DOHH2 (cell line): ENCODE measurements around the gene PTX4.

Experiments
- H3F3A ChIP-seq: fragments of 200-600 bp; sonication (generic), shearing (Covaris generic); 2 replicates; pipeline ENCODE4 v1.6.0; 2016; ENCODE audit warnings: antibody characterized with exemption, mild to moderate bottlenecking; ENCODE audit not compliant: control insufficient read depth, insufficient read depth
- H3K27ac ChIP-seq: fragments of 200-600 bp; sonication (generic); 2 replicates; pipeline ENCODE4 v1.5.1; 2014; ENCODE audit warnings: low read depth, mild to moderate bottlenecking, low read length, moderate library complexity
- H3K27me3 ChIP-seq: fragments of 200-600 bp; sonication (generic); 2 replicates; pipeline ENCODE4 v1.6.1; 2014; ENCODE audit warnings: mild to moderate bottlenecking, low read length, mixed read lengths; ENCODE audit not compliant: control insufficient read depth
- H3K36me3 ChIP-seq: fragments of 200-600 bp; sonication (generic); 2 replicates; pipeline ENCODE4 v1.6.1; 2014; ENCODE audit warnings: mild to moderate bottlenecking, low read length, moderate library complexity, mixed read lengths; ENCODE audit not compliant: control insufficient read depth
- H3K4me1 ChIP-seq: fragments of 200-600 bp; sonication (generic); 2 replicates; pipeline ENCODE4 v1.6.1; 2014; ENCODE audit warnings: mild to moderate bottlenecking, low read length, mixed read lengths; ENCODE audit not compliant: control insufficient read depth
- H3K4me2 ChIP-seq: fragments of 200-600 bp; sonication (generic); 2 replicates; pipeline ENCODE4 v1.6.0; 2014; ENCODE audit warnings: mild to moderate bottlenecking, low read length, moderate library complexity
- H3K4me3 ChIP-seq: fragments of 200-600 bp; sonication (generic); 2 replicates; pipeline ENCODE4 v1.5.1; 2014; ENCODE audit warnings: mild to moderate bottlenecking, low read length, mixed read lengths
- H3K79me2 ChIP-seq: fragments of 200-600 bp; sonication (generic); 2 replicates; pipeline ENCODE4 v1.6.1; 2014; ENCODE audit warnings: mild to moderate bottlenecking, low read length, mixed read lengths; ENCODE audit not compliant: control insufficient read depth
- H3K9me2 ChIP-seq: fragments of 200-600 bp; sonication (generic); replicated peaks from 2 replicates; pipeline ENCODE4 v1.6.1; 2014; ENCODE audit warnings: mild to moderate bottlenecking, low read length, mixed read lengths; ENCODE audit not compliant: control insufficient read depth
- H3K9me3 ChIP-seq: fragments of 200-600 bp; sonication (generic); 2 replicates; pipeline ENCODE4 v1.6.1; 2014; ENCODE audit warnings: antibody characterized with exemption, low read length, mixed read lengths; ENCODE audit not compliant: control insufficient read depth, insufficient read depth
- H4K20me1 ChIP-seq: fragments of 200-600 bp; sonication (generic); 2 replicates; pipeline ENCODE4 v1.6.0; 2014; ENCODE audit warnings: low read depth, mild to moderate bottlenecking, antibody characterized with exemption, low read length, moderate library complexity; ENCODE audit not compliant: control insufficient read depth, insufficient read depth
- EZH2phosphoT487 ChIP-seq: fragments of 200-600 bp; sonication (generic); IDR thresholded peaks from 2 replicates; pipeline ENCODE4 v1.6.1; 2017; ENCODE audit warnings: borderline replicate concordance, mild to moderate bottlenecking, antibody characterized with exemption, low read length, moderate library complexity, mixed read lengths
- TF ChIP-seq, protein P1 (sequence below): fragments of 200-600 bp; sonication (generic); IDR thresholded peaks from one replicate; pipeline ENCODE4 v1.5.1; 2014; ENCODE audit warnings: antibody characterized with exemption, mild to moderate bottlenecking, low read depth, low read length; ENCODE audit not compliant: poor library complexity, severe bottlenecking

Gene PTX4

DNA sequence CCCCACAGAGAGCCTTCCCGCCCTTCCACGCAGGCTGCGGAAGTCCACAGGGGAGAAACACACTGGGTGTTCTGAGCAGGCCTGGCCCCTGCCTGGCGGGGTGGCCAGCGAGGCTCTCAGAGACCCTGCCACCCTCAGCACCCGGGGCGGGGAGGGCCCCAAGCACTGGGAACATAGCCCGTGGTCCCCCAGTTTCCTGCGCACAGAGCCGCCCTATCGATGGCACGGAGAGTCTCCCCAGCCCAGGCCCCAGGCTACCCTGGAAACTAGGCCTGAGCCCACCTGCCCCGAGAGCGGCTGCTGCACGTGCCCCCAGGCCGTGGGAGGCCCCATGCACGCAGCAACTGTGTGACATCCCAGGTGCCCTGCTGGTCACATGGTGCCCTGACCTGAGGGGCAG, 34.2 kb downstream of the PTX4 start:
- Histone ChIP-seq H3K9me2 (no peaks in the 10 kb centered on the region), H3K4me1 (peaks cover 12% of the 10 kb centered on the region), H3K27me3 (no peaks in the 10 kb centered on the region), H3K9me3 (no peaks in the 10 kb centered on the region), H3F3A (no peaks in the 10 kb centered on the region), H3K27ac (no peak overlapping the region), H3K79me2 (no peaks in the 10 kb centered on the region), H3K4me3 (no peak overlapping the region), H3K36me3 (peaks cover 27% of the 10 kb centered on the region), H3K4me2 (no peak overlapping the region), H4K20me1 (no peaks in the 10 kb centered on the region)
- TF ChIP-seq, protein P1, sequence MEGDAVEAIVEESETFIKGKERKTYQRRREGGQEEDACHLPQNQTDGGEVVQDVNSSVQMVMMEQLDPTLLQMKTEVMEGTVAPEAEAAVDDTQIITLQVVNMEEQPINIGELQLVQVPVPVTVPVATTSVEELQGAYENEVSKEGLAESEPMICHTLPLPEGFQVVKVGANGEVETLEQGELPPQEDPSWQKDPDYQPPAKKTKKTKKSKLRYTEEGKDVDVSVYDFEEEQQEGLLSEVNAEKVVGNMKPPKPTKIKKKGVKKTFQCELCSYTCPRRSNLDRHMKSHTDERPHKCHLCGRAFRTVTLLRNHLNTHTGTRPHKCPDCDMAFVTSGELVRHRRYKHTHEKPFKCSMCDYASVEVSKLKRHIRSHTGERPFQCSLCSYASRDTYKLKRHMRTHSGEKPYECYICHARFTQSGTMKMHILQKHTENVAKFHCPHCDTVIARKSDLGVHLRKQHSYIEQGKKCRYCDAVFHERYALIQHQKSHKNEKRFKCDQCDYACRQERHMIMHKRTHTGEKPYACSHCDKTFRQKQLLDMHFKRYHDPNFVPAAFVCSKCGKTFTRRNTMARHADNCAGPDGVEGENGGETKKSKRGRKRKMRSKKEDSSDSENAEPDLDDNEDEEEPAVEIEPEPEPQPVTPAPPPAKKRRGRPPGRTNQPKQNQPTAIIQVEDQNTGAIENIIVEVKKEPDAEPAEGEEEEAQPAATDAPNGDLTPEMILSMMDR, result no peak
- no peak for TF ChIP-seq EZH2phosphoT487

DNA sequence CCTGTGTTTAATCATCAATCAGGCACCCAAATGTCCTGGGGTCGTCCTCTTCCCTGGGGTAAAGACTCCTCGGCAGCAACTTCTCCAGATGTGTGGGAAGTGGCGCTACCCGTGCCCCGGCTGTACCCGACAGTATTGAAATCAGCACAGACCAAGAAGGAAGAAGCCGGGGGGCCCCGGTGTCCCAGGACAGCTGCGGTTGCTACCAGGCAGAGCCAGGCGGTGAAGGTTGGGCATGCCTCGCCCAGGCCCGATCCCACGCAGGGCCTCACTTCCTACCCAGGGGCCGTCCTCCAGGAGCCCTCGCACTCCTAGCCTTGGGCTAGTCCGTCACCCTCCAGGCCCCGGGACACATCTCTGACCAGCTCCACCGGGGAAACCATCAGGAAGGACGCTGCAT, 35.4 kb downstream of the PTX4 start:
- no peaks in the 10 kb centered on the region for H3F3A ChIP-seq
- H3K36me3 ChIP-seq, result peaks cover 23% of the 10 kb centered on the region
- no peaks in the 10 kb centered on the region for H3K4me1 ChIP-seq
- H4K20me1 ChIP-seq, result no peaks in the 10 kb centered on the region
- TF ChIP-seq EZH2phosphoT487, result no peak
- TF ChIP-seq, protein P1, result no peak
- no peak overlapping the region for H3K4me2 ChIP-seq
- no peak overlapping the region for H3K27ac ChIP-seq
- H3K9me2 ChIP-seq, result no peaks in the 10 kb centered on the region
- no peak overlapping the region for H3K4me3 ChIP-seq
- no peaks in the 10 kb centered on the region for H3K9me3 ChIP-seq
- H3K27me3 ChIP-seq, result no peaks in the 10 kb centered on the region
- H3K79me2 ChIP-seq, result no peaks in the 10 kb centered on the region

DNA sequence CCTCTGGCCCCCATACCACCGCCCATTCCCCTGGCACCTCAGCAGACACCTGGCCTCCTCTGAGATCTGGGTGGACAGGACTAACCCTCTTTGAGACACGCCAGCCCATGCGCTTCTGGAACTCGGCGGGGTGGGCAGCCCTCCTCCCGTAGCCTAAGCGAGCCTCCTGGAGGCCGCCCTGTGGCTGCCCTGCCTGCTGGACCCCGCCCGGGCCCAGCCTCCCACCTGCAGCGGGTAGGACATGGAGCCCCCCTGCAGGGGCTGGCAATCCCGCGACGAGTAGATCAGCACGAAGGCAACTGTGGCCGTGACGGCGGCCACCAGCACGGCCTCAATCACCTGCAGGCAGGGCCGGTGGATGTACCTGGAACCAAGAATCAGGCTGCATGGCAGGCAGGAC, 36.2 kb downstream of the PTX4 start:
- no peaks in the 10 kb centered on the region for H3K79me2 ChIP-seq
- H3K4me3 ChIP-seq, result no peak overlapping the region
- H3K27ac ChIP-seq, result no peak overlapping the region
- no peak overlapping the region for H3K4me2 ChIP-seq
- H3F3A ChIP-seq, result no peaks in the 10 kb centered on the region
- H3K9me3 ChIP-seq, result no peaks in the 10 kb centered on the region
- TF ChIP-seq, protein P1, result no peak
- TF ChIP-seq EZH2phosphoT487, result no peak
- no peaks in the 10 kb centered on the region for H3K27me3 ChIP-seq
- H3K9me2 ChIP-seq, result no peaks in the 10 kb centered on the region
- H3K36me3 ChIP-seq, result peaks cover 24% of the 10 kb centered on the region
- no peaks in the 10 kb centered on the region for H4K20me1 ChIP-seq
- H3K4me1 ChIP-seq, result no peaks in the 10 kb centered on the region
